Measurements from ENCODE around the gene PPFIBP2. TPM values are rescaled to one million over a fixed set of nuclear protein-coding genes. Genes with fewer than 3 reads are reported as not detected.

Gene PPFIBP2
- total and polyA plus RNA-seq, 10 of the 15 experiments (the other 5 are each of a cell fraction or from before 2014, with no cell fraction given): 17.3 to 56.3 (median 39.2) TPM

DNA sequence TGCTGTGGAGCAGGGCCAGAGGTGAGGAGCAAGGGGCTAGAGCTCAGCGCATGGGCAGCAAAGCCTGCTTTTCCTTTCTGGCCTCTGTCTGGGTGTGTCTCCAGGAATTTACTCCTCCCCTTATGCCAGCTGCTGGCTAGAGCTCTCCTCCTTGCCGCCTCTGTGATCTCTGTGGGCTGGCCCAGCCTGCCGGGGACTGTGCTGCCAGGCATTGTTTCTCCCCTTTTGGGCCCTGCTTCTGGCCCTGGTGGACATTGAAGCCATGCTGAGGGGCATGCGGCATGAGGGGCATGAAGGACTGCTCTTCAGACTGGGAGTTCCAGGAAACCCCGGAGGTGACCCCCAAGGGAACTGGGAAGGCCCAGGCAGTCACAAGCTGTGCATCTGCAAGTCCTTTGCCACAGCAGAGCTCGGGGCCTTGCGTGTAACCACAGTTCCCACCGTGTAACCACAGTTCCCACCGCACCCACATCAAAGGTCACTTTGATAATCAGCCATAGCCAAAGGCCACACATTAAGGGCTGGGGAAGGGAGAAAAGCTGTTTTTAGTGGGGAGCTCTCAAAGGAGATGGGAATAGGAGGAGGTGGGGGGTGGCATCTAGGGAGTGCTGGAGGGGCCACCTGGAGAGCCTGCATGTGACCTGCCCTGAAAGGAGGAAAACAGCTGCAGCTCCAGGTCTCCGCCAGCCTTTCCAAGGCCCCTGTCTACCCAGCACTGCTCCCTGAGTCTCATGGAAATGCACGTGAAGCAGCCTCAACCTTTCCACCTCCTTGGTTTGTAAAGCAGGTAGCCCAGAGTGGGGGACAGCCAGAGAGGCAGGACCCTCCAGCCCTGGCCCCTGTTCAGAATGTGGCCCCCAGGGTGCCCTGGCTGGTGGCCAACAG lies 62.3 kb downstream of the PPFIBP2 start (continued):
- TF ChIP-seq TARDBP (IDR thresholded peaks at IDR 0.05; ENCODE audit: borderline replicate concordance): no peak
- TF ChIP-seq NFYA (IDR thresholded peaks at IDR 0.05; ENCODE audit: borderline replicate concordance, low read depth, low read length): no peak
- no peak for TF ChIP-seq NFYB (IDR thresholded peaks at IDR 0.05; ENCODE audit: insufficient read depth, low read depth, low read length)
- no peak for TF ChIP-seq SKIL (IDR thresholded peaks at IDR 0.05; ENCODE audit: low read depth, poor library complexity, severe bottlenecking)
- peak; percentile 28 to 63; a peak in 3 of 4 replicates for TF ChIP-seq BHLHE40 (IDR thresholded peaks at IDR 0.05; ENCODE audit: borderline replicate concordance in 1 of 2, low read depth in 2 of 2, low read length in 1 of 2)
- TF ChIP-seq IKZF1 (conservative IDR thresholded peaks at IDR 0.05): peak; percentile 69
- TF ChIP-seq FOXM1 (IDR thresholded peaks at IDR 0.05; ENCODE audit: low read depth, low read length): peak; percentile 66; the same call in 1 of the 2 replicates
- peak; percentile 69 for TF ChIP-seq MTA2 (IDR thresholded peaks at IDR 0.05; ENCODE audit: low read depth)
- TF ChIP-seq TCF7 (IDR thresholded peaks at IDR 0.05; ENCODE audit: borderline replicate concordance): peak; percentile 97
- TF ChIP-seq IKZF2 (IDR thresholded peaks at IDR 0.05): peak; percentile 66 to 69
- 0 out of 2 replicates have a peak, but pooled peaks have one; percentile 26 for TF ChIP-seq TBL1XR1 (IDR thresholded peaks at IDR 0.05; ENCODE audit: low read depth, low read length)
- no peak for TF ChIP-seq TCF12 (IDR thresholded peaks at IDR 0.05; ENCODE audit: low read depth, low read length)
- peak; percentile 74 for TF ChIP-seq MEF2B (IDR thresholded peaks at IDR 0.05; ENCODE audit: partially characterized antibody, poor library complexity, severe bottlenecking)
- TF ChIP-seq, protein P1, sequence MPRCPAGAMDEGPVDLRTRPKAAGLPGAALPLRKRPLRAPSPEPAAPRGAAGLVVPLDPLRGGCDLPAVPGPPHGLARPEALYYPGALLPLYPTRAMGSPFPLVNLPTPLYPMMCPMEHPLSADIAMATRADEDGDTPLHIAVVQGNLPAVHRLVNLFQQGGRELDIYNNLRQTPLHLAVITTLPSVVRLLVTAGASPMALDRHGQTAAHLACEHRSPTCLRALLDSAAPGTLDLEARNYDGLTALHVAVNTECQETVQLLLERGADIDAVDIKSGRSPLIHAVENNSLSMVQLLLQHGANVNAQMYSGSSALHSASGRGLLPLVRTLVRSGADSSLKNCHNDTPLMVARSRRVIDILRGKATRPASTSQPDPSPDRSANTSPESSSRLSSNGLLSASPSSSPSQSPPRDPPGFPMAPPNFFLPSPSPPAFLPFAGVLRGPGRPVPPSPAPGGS (IDR thresholded peaks at IDR 0.05; ENCODE audit: borderline replicate concordance, insufficient read depth, low read depth, low read length, poor library complexity, severe bottlenecking): peak; percentile 38
- TF ChIP-seq RUNX3 (IDR thresholded peaks at IDR 0.05; ENCODE audit: low read length): peak; percentile 100
- peak; percentile 90 for TF ChIP-seq EED (IDR thresholded peaks at IDR 0.05; ENCODE audit: low read depth)
- TF ChIP-seq, protein P2, sequence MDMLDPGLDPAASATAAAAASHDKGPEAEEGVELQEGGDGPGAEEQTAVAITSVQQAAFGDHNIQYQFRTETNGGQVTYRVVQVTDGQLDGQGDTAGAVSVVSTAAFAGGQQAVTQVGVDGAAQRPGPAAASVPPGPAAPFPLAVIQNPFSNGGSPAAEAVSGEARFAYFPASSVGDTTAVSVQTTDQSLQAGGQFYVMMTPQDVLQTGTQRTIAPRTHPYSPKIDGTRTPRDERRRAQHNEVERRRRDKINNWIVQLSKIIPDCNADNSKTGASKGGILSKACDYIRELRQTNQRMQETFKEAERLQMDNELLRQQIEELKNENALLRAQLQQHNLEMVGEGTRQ (IDR thresholded peaks at IDR 0.05; ENCODE audit: borderline replicate concordance, low read depth, low read length): no peak
- TF ChIP-seq GATAD2B (conservative IDR thresholded peaks at IDR 0.05; ENCODE audit: low read depth): peak; percentile 51
- TF ChIP-seq TAF1 (IDR thresholded peaks at IDR 0.05; ENCODE audit: borderline replicate concordance, low read depth, low read length): no peak
- no peak for TF ChIP-seq PML (IDR thresholded peaks at IDR 0.05; ENCODE audit: low read length)

Data from GM12878 (cell line).